Thoracic aorta (tissue), 2 donors: ENCODE results near the gene ATP4B. TPM values are rescaled to one million over a fixed set of nuclear protein-coding genes. Genes with fewer than 3 reads are reported as not detected.

Source experiments
- ATAC-seq: fragments of 150-250 bp; one replicate; pipeline ENCODE4 v1.8.0; 2017; ENCODE audit warnings: low read depth; ENCODE audit not compliant: insufficient number of reproducible peaks, low FRiP score
- DNase-seq: peaks from one replicate; pipeline ENCODE4 v3.0.0-alpha.2; 2020; ENCODE audit warnings: low spot score
- H3K27ac ChIP-seq, 2 donors: fragments of 200-600 bp; sonication (generic); 1 replicate in 1 of 2; 2 replicates in 1 of 2; pipeline ENCODE4 v1.5.1; 2016; ENCODE audit warnings: mild to moderate bottlenecking in 2 of 2, moderate library complexity in 2 of 2
- H3K27me3 ChIP-seq: fragments of 200-600 bp; sonication (generic); replicated peaks from 2 replicates; pipeline ENCODE4 v1.6.0; 2016; ENCODE audit warnings: mild to moderate bottlenecking; ENCODE audit not compliant: insufficient read depth
- H3K36me3 ChIP-seq: fragments of 200-600 bp; sonication (generic); one replicate; pipeline ENCODE4 v1.5.1; 2016
- H3K4me1 ChIP-seq, 2 donors: fragments of 200-600 bp; sonication (generic); 1 replicate in 1 of 2; 2 replicates in 1 of 2; pipeline versions ENCODE4 v1.5.1 to v1.6.0; 2016; ENCODE audit warnings: low read depth in 2 of 2, mild to moderate bottlenecking in 1 of 2; ENCODE audit not compliant: control insufficient read depth in 1 of 2
- H3K4me3 ChIP-seq: fragments of 200-600 bp; sonication (generic); 2 replicates; pipeline ENCODE4 v1.5.1; 2016; ENCODE audit warnings: mild to moderate bottlenecking
- H3K9me3 ChIP-seq: fragments of 200-600 bp; sonication (generic); 2 replicates; pipeline ENCODE4 v1.5.1; 2016
- CTCF ChIP-seq: fragments of 200-600 bp; sonication (generic); IDR thresholded peaks from one replicate; pipeline ENCODE4 v1.5.1; 2019; ENCODE audit warnings: antibody characterized with exemption
- total RNA-seq, 2 donors: library from RNA; depleted of rRNA; stranded (reverse); fragments of >200 nt; gene quantifications; one replicate each; pipeline versions ENCODE4 v1.1.0 to v1.2.3, GENCODE V29; 2016

Gene ATP4B
- total RNA-seq, 2 donors from 2014 or later, result 0.85 TPM; not detected in 1

GRCh38 chr13:113635048-113635420, 23.0 kb downstream of the ATP4B start:
- Histone ChIP-seq H3K36me3 (peaks cover 39% of the 10 kb centered on the region), H3K4me3 (no peak overlapping the region), H3K9me3 (no peaks in the 10 kb centered on the region), H3K27me3 (no peaks in the 10 kb centered on the region), H3K4me1 (no peaks in the 10 kb centered on the region), H3K27ac (no peak overlapping the region)
- DNase-seq, result no peak
- ATAC-seq, result no peak
- no peak for TF ChIP-seq CTCF

GRCh38 chr13:113634279-113635047, 23.5 kb downstream of the ATP4B start:
- Histone ChIP-seq H3K27ac (no peak overlapping the region), H3K36me3 (peaks cover 39% of the 10 kb centered on the region), H3K4me1 (no peaks in the 10 kb centered on the region), H3K4me3 (no peak overlapping the region), H3K27me3 (no peaks in the 10 kb centered on the region), H3K9me3 (no peaks in the 10 kb centered on the region)
- DNase-seq (no peak), ATAC-seq (no peak)
- TF ChIP-seq CTCF, result no peak

GRCh38 chr13:113633485-113633873, 24.5 kb downstream of the ATP4B start:
- Histone ChIP-seq H3K9me3 (no peaks in the 10 kb centered on the region), H3K4me3 (no peak overlapping the region), H3K27me3 (no peaks in the 10 kb centered on the region), H3K4me1 (no peaks in the 10 kb centered on the region), H3K27ac (no peak overlapping the region), H3K36me3 (peaks cover 39% of the 10 kb centered on the region)
- no peak for ATAC-seq
- TF ChIP-seq CTCF, result no peak
- DNase-seq, result no peak

GRCh38 chr13:113632706-113633484, 25.1 kb downstream of the ATP4B start:
- Histone ChIP-seq H3K4me3 (no peak overlapping the region), H3K9me3 (no peaks in the 10 kb centered on the region), H3K4me1 (no peaks in the 10 kb centered on the region), H3K27ac (no peak overlapping the region), H3K36me3 (peaks cover 35% of the 10 kb centered on the region), H3K27me3 (no peaks in the 10 kb centered on the region)
- no peak for TF ChIP-seq CTCF
- ATAC-seq, result no peak
- DNase-seq, result no peak

GRCh38 chr13:113631341-113632095, 26.5 kb downstream of the ATP4B start:
- ATAC-seq, result no peak
- peaks cover 22% of the 10 kb centered on the region for H3K36me3 ChIP-seq
- H3K27me3 ChIP-seq, result no peaks in the 10 kb centered on the region
- no peak overlapping the region for H3K27ac ChIP-seq
- H3K4me1 ChIP-seq, result no peaks in the 10 kb centered on the region
- H3K9me3 ChIP-seq, result no peaks in the 10 kb centered on the region
- TF ChIP-seq CTCF, result no peak
- DNase-seq, result no peak
- no peak overlapping the region for H3K4me3 ChIP-seq
